Eye (tissue), 1 donor: ENCODE measurements around the gene FANK1.
"Not testable (repeated sequence)": the region's sequence is repeated elsewhere in the genome, so short reads cannot be mapped to it uniquely, and the experiment has no call there.

Source experiments
- DNase-seq: peaks from one replicate; pipeline ENCODE4 v3.0.0-alpha.2; 2015

The FANK1 gene

GRCh38 chr10:125933693-125934092 is 37.3 kb downstream of the FANK1 start:
- no peak for DNase-seq

GRCh38 chr10:125936331-125936730 is 40.0 kb downstream of the FANK1 start:
- DNase-seq, result no peak

GRCh38 chr10:125940515-125940914 is 44.2 kb downstream of the FANK1 start:
- DNase-seq, result no peak

GRCh38 chr10:125951290-125951689 is 54.9 kb downstream of the FANK1 start:
- no peak for DNase-seq

- no peak for DNase-seq
Measured at GRCh38 chr10:125953778-125954385, 57.5 kb downstream of the FANK1 start.

- DNase-seq, result no peak
Measured at GRCh38 chr10:125955766-125956165, 59.4 kb downstream of the FANK1 start.

- no peak for DNase-seq
Measured at GRCh38 chr10:125961743-125962142, 65.4 kb downstream of the FANK1 start.

GRCh38 chr10:125962200-125962599 is 65.8 kb downstream of the FANK1 start:
- no peak for DNase-seq

- DNase-seq, result no peak
Measured at GRCh38 chr10:125964558-125964957, 68.2 kb downstream of the FANK1 start.

GRCh38 chr10:125967533-125967932 is 71.2 kb downstream of the FANK1 start:
- no peak for DNase-seq

GRCh38 chr10:125970077-125970630 is 73.8 kb downstream of the FANK1 start:
- not testable (repeated sequence) for DNase-seq

GRCh38 chr10:125976960-125977605 is 80.7 kb downstream of the FANK1 start:
- no peak for DNase-seq

GRCh38 chr10:125979976-125980375 is 83.6 kb downstream of the FANK1 start:
- DNase-seq, result peak; percentile 11

GRCh38 chr10:125980521-125981035 is 84.2 kb downstream of the FANK1 start:
- DNase-seq, result peak; percentile 91

GRCh38 chr10:125982260-125982948 is 86.0 kb downstream of the FANK1 start:
- DNase-seq, result peak; percentile 96

- peak; percentile 31 for DNase-seq
Measured at GRCh38 chr10:125983161-125983560, 86.8 kb downstream of the FANK1 start.

GRCh38 chr10:125983656-125984055 is 87.3 kb downstream of the FANK1 start:
- DNase-seq, result no peak

GRCh38 chr10:125984346-125984745 is 88.0 kb downstream of the FANK1 start:
- DNase-seq, result no peak

GRCh38 chr10:125984865-125985495 is 88.6 kb downstream of the FANK1 start:
- DNase-seq, result no peak

- DNase-seq, result no peak
Measured at GRCh38 chr10:125985557-125986240, 89.3 kb downstream of the FANK1 start.

GRCh38 chr10:125989791-125990190 is 93.4 kb downstream of the FANK1 start:
- DNase-seq, result no peak

GRCh38 chr10:125990974-125991373 is 94.6 kb downstream of the FANK1 start:
- no peak for DNase-seq

GRCh38 chr10:125991392-125991791 is 95.0 kb downstream of the FANK1 start:
- DNase-seq, result no peak
